ENCODE results near the gene FRMPD3.

DNA sequence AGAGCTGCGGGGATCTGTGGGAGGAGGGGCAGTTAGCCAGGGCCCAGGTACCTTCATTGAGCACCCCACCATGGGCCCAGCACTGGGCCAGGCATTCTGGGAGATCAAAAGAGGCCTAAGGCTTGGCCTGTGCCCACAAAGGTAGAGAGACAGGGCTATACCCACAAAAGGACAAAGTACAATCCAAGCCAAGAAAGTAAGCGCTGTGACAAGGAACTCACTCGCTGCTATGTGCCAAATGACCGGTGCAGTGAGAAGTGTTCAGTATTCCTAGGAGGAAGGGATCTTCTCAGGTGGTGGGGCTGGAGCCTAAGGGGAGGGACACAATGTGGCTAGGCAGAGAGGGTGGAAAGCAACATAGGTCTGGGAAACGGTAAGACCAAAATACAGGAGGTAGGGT lies 8.8 kb upstream of the FRMPD3 start:
- TF ChIP-seq GATA3 (IDR thresholded peaks at IDR 0.05; ENCODE audit: low read depth, low read length) (no peak), GATA2 (IDR thresholded peaks at IDR 0.05; ENCODE audit: low read depth, low read length) (no peak)

All from SH-SY5Y (cell line).